NOMO-1 treated with dmso at 0.1 percent for 144 hours (cell line): ENCODE measurements around the gene SLC6A13.
A peak's percentile ranks its signal among the peaks of the same experiment; 100 is the strongest.

Experiments used
- DNase-seq: peaks from one replicate; lab custom pipeline; 2025; ENCODE audit not compliant: unreplicated experiment; lab: John Stamatoyannopoulos, UW

The SLC6A13 gene

GRCh38 chr12:179885-180284 is 82.8 kb downstream of the SLC6A13 start:
- DNase-seq, result no peak

- no peak for DNase-seq
Measured at GRCh38 chr12:179131-179884, 83.3 kb downstream of the SLC6A13 start.

GRCh38 chr12:178829-179109 is 83.9 kb downstream of the SLC6A13 start:
- no peak for DNase-seq

- no peak for DNase-seq
Measured at GRCh38 chr12:177980-178828, 84.4 kb downstream of the SLC6A13 start.

- no peak for DNase-seq
Measured at GRCh38 chr12:177336-177979, 85.2 kb downstream of the SLC6A13 start.

GRCh38 chr12:176321-177181 is 86.1 kb downstream of the SLC6A13 start:
- no peak for DNase-seq

GRCh38 chr12:175759-176158 is 86.9 kb downstream of the SLC6A13 start:
- DNase-seq, result no peak

- no peak for DNase-seq
Measured at GRCh38 chr12:175250-175649, 87.4 kb downstream of the SLC6A13 start.

- DNase-seq, result no peak
Measured at GRCh38 chr12:174596-174995, 88.0 kb downstream of the SLC6A13 start.

GRCh38 chr12:174124-174523 is 88.5 kb downstream of the SLC6A13 start:
- no peak for DNase-seq

- DNase-seq, result peak; percentile 35
Measured at GRCh38 chr12:172732-173161, 89.9 kb downstream of the SLC6A13 start.

GRCh38 chr12:171743-172676 is 90.6 kb downstream of the SLC6A13 start:
- no peak for DNase-seq

GRCh38 chr12:171276-171675 is 91.4 kb downstream of the SLC6A13 start:
- DNase-seq, result no peak
